HG03045 (cell line): ENCODE results near the gene TICRR.

Experiments
- ATAC-seq: cut with Tn5 transposase; IDR thresholded peaks from one replicate; pipeline ENCODE4 v1.9.1; 2021; ENCODE audit warnings: mild to moderate bottlenecking, moderate library complexity; ENCODE audit not compliant: unreplicated experiment

The TICRR gene

GRCh38 chr15:89672221-89673164 is 97.2 kb downstream of the TICRR start:
- ATAC-seq, result no peak

GRCh38 chr15:89673165-89673512 is 97.9 kb downstream of the TICRR start:
- no peak for ATAC-seq

GRCh38 chr15:89674526-89674925 is 99.3 kb downstream of the TICRR start:
- ATAC-seq, result no peak

GRCh38 chr15:89675606-89676005 is 100.3 kb downstream of the TICRR start:
- no peak for ATAC-seq

- no peak for ATAC-seq
Observed at GRCh38 chr15:89677381-89677780, 102.1 kb downstream of the TICRR start.
